ENCODE measurements around the gene CYSLTR1.

DNA sequence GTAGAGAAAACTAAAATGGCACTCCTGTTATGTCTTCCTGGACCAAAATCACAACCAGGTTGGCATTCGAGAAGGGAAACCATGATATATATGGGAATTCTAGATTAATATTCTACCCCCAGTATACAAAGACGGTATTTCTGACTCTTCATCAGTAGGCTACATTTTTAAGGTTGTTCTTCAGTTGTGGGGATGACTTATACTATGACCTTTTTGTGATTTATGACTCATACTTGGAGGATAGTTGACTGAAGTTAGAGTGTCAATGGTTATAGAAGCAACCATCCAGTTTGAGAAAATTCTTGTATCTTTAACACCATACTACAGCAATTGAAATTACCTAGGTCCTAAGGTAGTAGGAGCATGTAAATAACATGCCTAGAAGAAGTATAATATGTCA lies 49.8 kb upstream of the CYSLTR1 start:
- TF ChIP-seq, protein P1, sequence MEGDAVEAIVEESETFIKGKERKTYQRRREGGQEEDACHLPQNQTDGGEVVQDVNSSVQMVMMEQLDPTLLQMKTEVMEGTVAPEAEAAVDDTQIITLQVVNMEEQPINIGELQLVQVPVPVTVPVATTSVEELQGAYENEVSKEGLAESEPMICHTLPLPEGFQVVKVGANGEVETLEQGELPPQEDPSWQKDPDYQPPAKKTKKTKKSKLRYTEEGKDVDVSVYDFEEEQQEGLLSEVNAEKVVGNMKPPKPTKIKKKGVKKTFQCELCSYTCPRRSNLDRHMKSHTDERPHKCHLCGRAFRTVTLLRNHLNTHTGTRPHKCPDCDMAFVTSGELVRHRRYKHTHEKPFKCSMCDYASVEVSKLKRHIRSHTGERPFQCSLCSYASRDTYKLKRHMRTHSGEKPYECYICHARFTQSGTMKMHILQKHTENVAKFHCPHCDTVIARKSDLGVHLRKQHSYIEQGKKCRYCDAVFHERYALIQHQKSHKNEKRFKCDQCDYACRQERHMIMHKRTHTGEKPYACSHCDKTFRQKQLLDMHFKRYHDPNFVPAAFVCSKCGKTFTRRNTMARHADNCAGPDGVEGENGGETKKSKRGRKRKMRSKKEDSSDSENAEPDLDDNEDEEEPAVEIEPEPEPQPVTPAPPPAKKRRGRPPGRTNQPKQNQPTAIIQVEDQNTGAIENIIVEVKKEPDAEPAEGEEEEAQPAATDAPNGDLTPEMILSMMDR (IDR thresholded peaks at IDR 0.05): no peak
- no peak for TF ChIP-seq POLR2A (IDR thresholded peaks at IDR 0.05)
